Mesenchymal stem cell (in vitro differentiated cells and primary cell): ENCODE data around the gene SETD3.

Source experiments
- DNase-seq: peaks from one replicate; pipeline ENCODE4 v3.0.0-alpha.2; 2013
- H2AFZ ChIP-seq: one replicate; pipeline ENCODE4 v1.6.1; 2013; ENCODE audit warnings: low read depth, mild to moderate bottlenecking, control low read depth, inconsistent platforms, low read length, moderate library complexity
- H2AK5ac ChIP-seq: 2 replicates; pipeline ENCODE4 v1.6.1; 2013; ENCODE audit warnings: low read length, moderate library complexity, mild to moderate bottlenecking, inconsistent platforms; ENCODE audit not compliant: severe bottlenecking
- H2BK120ac ChIP-seq: one replicate; pipeline ENCODE4 v1.6.1; 2013; ENCODE audit warnings: low read depth, mild to moderate bottlenecking, inconsistent platforms, low read length, moderate library complexity
- H2BK12ac ChIP-seq, 2 experiments: one replicate each; pipeline ENCODE4 v1.6.1; 2013; ENCODE audit warnings: inconsistent platforms in 2 of 2, low read length in 2 of 2, mild to moderate bottlenecking in 2 of 2, moderate library complexity in 2 of 2, control low read depth in 1 of 2
- H2BK15ac ChIP-seq: one replicate; pipeline ENCODE4 v1.6.1; 2013; ENCODE audit warnings: mild to moderate bottlenecking, low read depth, inconsistent platforms; ENCODE audit not compliant: poor library complexity, severe bottlenecking
- H2BK5ac ChIP-seq: 2 replicates; pipeline ENCODE4 v1.6.1; 2013; ENCODE audit warnings: low read depth, mild to moderate bottlenecking, low read length, control low read depth, inconsistent platforms; ENCODE audit not compliant: poor library complexity, severe bottlenecking
- H3K14ac ChIP-seq, 2 experiments: one replicate each; pipeline ENCODE4 v1.6.1; 2013; ENCODE audit warnings: inconsistent platforms in 2 of 2, low read length in 2 of 2, control low read depth in 1 of 2, mild to moderate bottlenecking in 1 of 2, moderate library complexity in 1 of 2
- H3K18ac ChIP-seq, 2 experiments: one replicate each; pipeline ENCODE4 v1.6.1; 2013; ENCODE audit warnings: inconsistent platforms in 2 of 2, low read length in 2 of 2, control low read depth in 1 of 2, low read depth in 1 of 2, mild to moderate bottlenecking in 1 of 2
- H3K23ac ChIP-seq, 2 experiments: one replicate each; pipeline ENCODE4 v1.6.1; 2013; ENCODE audit warnings: inconsistent platforms in 2 of 2, low read length in 2 of 2, mild to moderate bottlenecking in 2 of 2, moderate library complexity in 2 of 2, control low read depth in 1 of 2
- H3K27ac ChIP-seq: 2 replicates; pipeline ENCODE4 v1.5.1; 2013; ENCODE audit warnings: mild to moderate bottlenecking, moderate library complexity, low read length, control low read depth, inconsistent platforms; ENCODE audit not compliant: poor library complexity, severe bottlenecking
- H3K27me3 ChIP-seq, 2 experiments: 2 replicates each; pipeline versions ENCODE4 v1.6.1 to v1.7.0; 2013; ENCODE audit warnings: low read length in 2 of 2, mild to moderate bottlenecking in 2 of 2, moderate library complexity in 2 of 2, control low read depth in 1 of 2, inconsistent platforms in 1 of 2; ENCODE audit not compliant: control insufficient read depth in 1 of 2, insufficient read depth in 1 of 2
- H3K36me3 ChIP-seq, 2 experiments: 2 replicates each; pipeline versions ENCODE4 v1.6.1 to v1.7.0; 2013; ENCODE audit warnings: low read length in 2 of 2, control low read depth in 1 of 2, inconsistent platforms in 1 of 2, low read depth in 1 of 2, mild to moderate bottlenecking in 1 of 2; ENCODE audit not compliant: insufficient read depth in 2 of 2, control insufficient read depth in 1 of 2
- H3K4ac ChIP-seq, 2 experiments: one replicate each; pipeline ENCODE4 v1.6.1; 2013; ENCODE audit warnings: inconsistent platforms in 2 of 2, low read length in 2 of 2, mild to moderate bottlenecking in 2 of 2, moderate library complexity in 2 of 2, control low read depth in 1 of 2, low read depth in 1 of 2
- H3K4me1 ChIP-seq: 2 replicates; pipeline ENCODE4 v1.6.1; 2013; ENCODE audit warnings: low read depth, low read length, control low read depth; ENCODE audit not compliant: control insufficient read depth, insufficient read depth
- H3K4me2 ChIP-seq: 2 replicates; pipeline ENCODE4 v1.6.1; 2013; ENCODE audit warnings: low read length, mild to moderate bottlenecking, inconsistent platforms; ENCODE audit not compliant: poor library complexity, severe bottlenecking
- H3K4me3 ChIP-seq, 2 experiments: 2 replicates each; pipeline versions ENCODE4 v1.5.1 to v1.7.0; 2013; ENCODE audit warnings: low read length in 2 of 2, mild to moderate bottlenecking in 2 of 2, control low read depth in 1 of 2, low read depth in 1 of 2; ENCODE audit not compliant: insufficient read depth in 1 of 2
- H3K79me1 ChIP-seq: replicated peaks from 2 replicates; pipeline ENCODE4 v1.6.1; 2013; ENCODE audit warnings: mild to moderate bottlenecking, control low read depth, low read length, inconsistent platforms; ENCODE audit not compliant: poor library complexity, severe bottlenecking
- H3K9ac ChIP-seq: 2 replicates; pipeline ENCODE4 v1.7.0; 2013; ENCODE audit warnings: mild to moderate bottlenecking, low read length, moderate library complexity
- H3K9me3 ChIP-seq: 2 replicates; pipeline ENCODE4 v1.7.0; 2013; ENCODE audit warnings: mild to moderate bottlenecking, low read length; ENCODE audit not compliant: control insufficient read depth
- H4K8ac ChIP-seq: one replicate; pipeline ENCODE4 v1.6.1; 2013; ENCODE audit warnings: inconsistent platforms, mild to moderate bottlenecking, low read length, moderate library complexity
- H4K91ac ChIP-seq: one replicate; pipeline ENCODE4 v1.6.1; 2013; ENCODE audit warnings: mild to moderate bottlenecking, low read length, inconsistent platforms
- WGBS: methylation state at CpG from one replicate; pipeline ENCODE4 v1.1.7; 2013; ENCODE audit warnings: mixed read lengths; 5-methylcytosine and 5-hydroxymethylcytosine counted together

SETD3 gene

DNA sequence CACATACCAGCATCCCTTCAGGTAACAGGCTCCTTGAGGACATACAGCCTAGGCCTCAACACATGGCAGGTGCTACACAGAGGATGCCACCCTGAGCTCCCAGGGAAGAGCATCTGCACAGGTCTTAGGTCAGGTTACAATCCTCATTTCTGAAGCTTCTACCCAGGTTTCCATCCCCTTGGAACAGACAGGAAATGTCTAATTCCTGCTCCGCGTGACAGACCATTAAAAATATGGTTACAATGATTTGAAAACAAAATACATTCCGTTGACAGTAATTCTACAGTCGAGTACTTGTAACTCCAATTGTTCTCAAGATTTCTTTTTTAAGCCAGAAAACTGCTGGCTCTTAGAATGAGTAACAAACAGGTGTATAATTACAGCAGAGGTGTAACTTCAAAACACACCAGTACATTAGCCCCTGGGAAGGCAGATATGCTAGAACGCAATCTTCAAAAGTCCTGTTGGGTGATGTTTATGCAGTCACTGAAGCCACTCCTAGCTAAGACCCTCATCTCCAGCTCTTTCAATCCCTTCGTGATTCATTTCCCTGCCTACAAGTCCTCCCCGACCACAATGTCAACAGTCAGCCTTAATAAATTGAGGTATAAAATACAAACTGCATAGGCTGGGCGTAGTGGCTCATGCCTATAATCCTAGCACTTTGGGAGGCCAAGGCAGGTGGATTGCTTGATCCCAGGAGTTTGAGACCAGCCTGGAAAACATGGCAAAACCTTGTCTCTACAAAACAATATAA lies 11.6 kb downstream of the SETD3 start:
- Histone ChIP-seq H2AK5ac (no peak overlapping the region), H3K79me1 (peaks cover 46% of the 10 kb centered on the region), H3K9ac (no peak overlapping the region), H2BK12ac (no peak overlapping the region), H2BK15ac (no peak overlapping the region), H3K36me3 (peaks cover 12 to 15% of the 10 kb centered on the region in 2 experiments), H3K9me3 (no peaks in the 10 kb centered on the region), H3K27ac (no peak overlapping the region), H3K4me3 (no peak overlapping the region), H3K23ac (no peak overlapping the region), H3K4me1 (peaks cover 15% of the 10 kb centered on the region), H2BK5ac (no peak overlapping the region), H3K18ac (no peak overlapping the region), H4K8ac (no peak overlapping the region), H4K91ac (no peak overlapping the region), H2AFZ (no peak overlapping the region), H3K27me3 (no peaks in the 10 kb centered on the region), H3K4ac (no peak overlapping the region), H3K14ac (no peak overlapping the region), H2BK120ac (no peak overlapping the region), H3K4me2 (no peak overlapping the region)
- WGBS = 74% methylated on average over 6 of the region's 8 CpGs
- DNase-seq = no peak

DNA sequence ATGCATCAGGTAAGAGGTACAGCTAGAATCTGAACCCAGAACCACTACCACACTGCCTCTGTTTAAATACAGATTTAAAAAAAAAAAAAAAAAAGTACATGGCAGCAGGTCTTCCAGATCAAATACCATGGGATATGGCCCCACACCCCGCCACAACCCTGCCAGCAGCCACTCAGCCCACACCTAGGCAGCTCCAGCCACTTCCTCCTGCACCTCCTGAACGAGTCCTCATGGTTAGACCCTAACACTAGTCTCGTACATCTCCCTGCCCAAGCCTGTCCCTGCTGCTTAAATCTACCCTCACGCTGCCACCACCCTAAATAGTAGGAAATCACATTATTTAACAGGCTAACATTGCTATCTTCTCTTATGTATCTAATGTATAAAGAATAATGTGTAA lies 12.6 kb downstream of the SETD3 start:
- Histone ChIP-seq H3K14ac (no peak overlapping the region), H3K4me2 (no peak overlapping the region), H3K9me3 (no peaks in the 10 kb centered on the region), H2BK5ac (no peak overlapping the region), H2AK5ac (no peak overlapping the region), H2BK12ac (no peak overlapping the region), H3K36me3 (peaks cover 16 to 25% of the 10 kb centered on the region in 2 experiments), H2BK120ac (no peak overlapping the region), H3K4me1 (peaks cover 15% of the 10 kb centered on the region), H3K79me1 (peaks cover 46% of the 10 kb centered on the region), H3K9ac (no peak overlapping the region), H4K8ac (no peak overlapping the region), H3K27ac (no peak overlapping the region), H3K27me3 (no peaks in the 10 kb centered on the region), H4K91ac (no peak overlapping the region), H2AFZ (no peak overlapping the region), H3K23ac (no peak overlapping the region), H3K18ac (no peak overlapping the region), H3K4ac (no peak overlapping the region), H2BK15ac (no peak overlapping the region), H3K4me3 (no peak overlapping the region)
- 92% methylated on average over 2 of the region's 4 CpGs for WGBS
- DNase-seq = no peak

DNA sequence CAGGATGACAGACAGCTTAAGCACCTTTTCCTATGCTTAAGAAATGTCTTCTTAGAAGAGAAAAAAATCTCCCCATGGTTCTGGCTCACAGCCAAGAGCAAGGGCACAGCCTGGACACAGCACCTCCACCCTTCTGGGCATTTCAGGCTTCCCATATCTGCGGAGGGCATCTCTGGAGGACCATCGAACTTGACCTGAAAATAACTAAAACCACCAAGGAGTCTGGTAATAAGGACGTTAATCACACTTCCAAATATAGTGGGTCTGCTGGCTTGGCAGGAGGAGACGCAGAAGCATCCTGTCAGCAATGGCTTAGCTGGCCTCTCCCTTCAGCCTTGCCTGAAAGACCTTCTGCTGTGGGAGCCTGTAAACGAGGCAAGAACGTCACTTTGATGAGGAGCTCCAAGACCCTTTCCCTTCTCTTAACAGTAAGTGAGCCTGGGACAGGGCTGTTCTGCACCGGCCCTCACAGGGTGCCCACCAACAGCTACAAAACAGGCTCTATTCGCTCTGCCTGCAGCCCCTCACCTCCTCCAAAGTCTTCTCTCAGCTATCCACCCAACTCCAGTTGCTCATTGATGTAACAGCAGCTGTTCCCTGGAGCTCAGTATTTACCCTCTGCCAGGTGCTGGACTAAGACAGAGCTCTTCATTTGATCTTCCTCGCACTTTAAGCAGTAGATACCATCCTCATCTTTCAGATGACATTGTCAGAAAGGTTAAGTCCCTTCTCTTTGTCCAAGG lies 13.2 kb downstream of the SETD3 start:
- WGBS = 80% methylated on average over 9 of the region's 9 CpGs
- no peak overlapping the region for H3K4me2 ChIP-seq
- H3K79me1 ChIP-seq = peaks cover 46% of the 10 kb centered on the region
- no peak overlapping the region for H3K9ac ChIP-seq
- no peak overlapping the region for H2BK15ac ChIP-seq
- no peak overlapping the region for H2BK5ac ChIP-seq
- H3K9me3 ChIP-seq = no peaks in the 10 kb centered on the region
- peaks cover 15% of the 10 kb centered on the region for H3K4me1 ChIP-seq
- H3K27me3 ChIP-seq = no peaks in the 10 kb centered on the region
- no peak overlapping the region for H3K23ac ChIP-seq
- H3K36me3 ChIP-seq = peaks cover 16 to 30% of the 10 kb centered on the region in 2 experiments
- no peak overlapping the region for H2AK5ac ChIP-seq
- H3K27ac ChIP-seq = no peak overlapping the region
- no peak overlapping the region for H2BK12ac ChIP-seq
- H3K18ac ChIP-seq = no peak overlapping the region
- H3K4me3 ChIP-seq = no peak overlapping the region
- H2BK120ac ChIP-seq = no peak overlapping the region
- no peak for DNase-seq
- no peak overlapping the region for H4K91ac ChIP-seq
- no peak overlapping the region for H2AFZ ChIP-seq
- no peak overlapping the region for H3K4ac ChIP-seq
- H4K8ac ChIP-seq = peak overlapping the region; percentile 19
- H3K14ac ChIP-seq = no peak overlapping the region

DNA sequence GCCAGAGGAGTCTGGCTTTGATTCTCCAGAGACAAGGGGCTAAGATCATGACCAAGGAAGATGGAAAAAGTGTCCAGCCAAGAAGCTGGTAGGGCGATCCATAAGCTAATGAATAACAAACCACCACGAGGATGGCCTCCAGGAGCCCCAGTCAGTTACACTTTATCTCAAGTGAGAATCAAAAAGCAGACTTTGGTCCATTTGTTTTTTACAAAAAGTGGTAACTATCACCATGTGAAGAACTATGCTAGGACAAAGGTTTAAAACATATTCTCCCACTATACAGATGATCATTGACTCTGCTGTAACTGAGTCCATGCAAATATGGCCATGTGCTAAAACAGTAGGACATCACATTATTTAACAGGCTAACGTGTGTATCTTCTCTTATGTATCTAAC lies 13.9 kb downstream of the SETD3 start:
- Histone ChIP-seq H3K27ac (no peak overlapping the region), H4K8ac (no peak overlapping the region), H3K27me3 (no peaks in the 10 kb centered on the region), H3K4me1 (peaks cover 15% of the 10 kb centered on the region), H3K36me3 (peaks cover 16 to 38% of the 10 kb centered on the region in 2 experiments), H2BK15ac (no peak overlapping the region), H3K9me3 (no peaks in the 10 kb centered on the region), H3K4ac (no peak overlapping the region), H2AFZ (no peak overlapping the region), H2BK12ac (no peak overlapping the region), H3K9ac (no peak overlapping the region), H3K4me2 (no peak overlapping the region), H4K91ac (no peak overlapping the region), H3K4me3 (no peak overlapping the region), H3K23ac (no peak overlapping the region), H2AK5ac (no peak overlapping the region), H3K79me1 (peaks cover 45% of the 10 kb centered on the region), H3K18ac (no peak overlapping the region), H3K14ac (no peak overlapping the region), H2BK120ac (no peak overlapping the region), H2BK5ac (no peak overlapping the region)
- DNase-seq = no peak
- WGBS = 100% methylated on average over 1 of the region's 3 CpGs
